ENCODE data around the gene TMEM131. TPM values are rescaled to one million over a fixed set of nuclear protein-coding genes. Genes with fewer than 3 reads are reported as not detected.
A peak's percentile ranks its signal among the peaks of the same experiment; 100 is the strongest.
"Not testable (repeated sequence)": the region's sequence is repeated elsewhere in the genome, so short reads cannot be mapped to it uniquely, and the experiment has no call there.

Gene TMEM131
- total RNA-seq, 4 donors from 2014 or later = 10.3 to 39.2 (median 20.0) TPM

DNA sequence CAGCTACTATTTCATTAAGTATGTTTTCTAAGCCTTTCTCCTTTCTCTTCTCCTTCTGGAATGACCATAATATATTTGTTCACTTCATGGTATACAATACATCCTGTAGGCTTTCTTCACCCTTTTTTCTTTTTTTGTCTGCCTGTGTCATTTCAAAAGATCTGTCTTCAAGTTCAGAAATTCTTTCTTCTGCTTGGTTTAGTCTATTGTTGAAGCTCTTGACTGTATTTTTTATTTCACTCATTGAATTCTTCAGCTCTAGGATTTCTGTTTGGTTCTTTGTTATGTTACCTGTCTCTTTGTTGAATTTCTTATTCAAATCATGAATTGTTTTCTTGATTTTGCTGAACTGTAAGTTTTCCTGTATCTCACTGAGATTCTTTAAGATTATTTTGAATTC, 109.9 kb downstream of the TMEM131 start:
- Histone ChIP-seq H3K9me3 (no peaks in the 10 kb centered on the region), H3K4me3 (no peak overlapping the region), H3K36me3 (peaks cover 0 to 36% of the 10 kb centered on the region in 2 donors), H3K27me3 (no peaks in the 10 kb centered on the region), H3K27ac (no peak overlapping the region), H3K4me1 (no peaks in the 10 kb centered on the region)
- in situ Hi-C loops (cut with MboI; ENCODE audit: low sequenced_read_pairs in 4 of 4) = no loop called here
- TF ChIP-seq POLR2A (IDR thresholded peaks at IDR 0.05) = no peak
- TF ChIP-seq, protein P1, sequence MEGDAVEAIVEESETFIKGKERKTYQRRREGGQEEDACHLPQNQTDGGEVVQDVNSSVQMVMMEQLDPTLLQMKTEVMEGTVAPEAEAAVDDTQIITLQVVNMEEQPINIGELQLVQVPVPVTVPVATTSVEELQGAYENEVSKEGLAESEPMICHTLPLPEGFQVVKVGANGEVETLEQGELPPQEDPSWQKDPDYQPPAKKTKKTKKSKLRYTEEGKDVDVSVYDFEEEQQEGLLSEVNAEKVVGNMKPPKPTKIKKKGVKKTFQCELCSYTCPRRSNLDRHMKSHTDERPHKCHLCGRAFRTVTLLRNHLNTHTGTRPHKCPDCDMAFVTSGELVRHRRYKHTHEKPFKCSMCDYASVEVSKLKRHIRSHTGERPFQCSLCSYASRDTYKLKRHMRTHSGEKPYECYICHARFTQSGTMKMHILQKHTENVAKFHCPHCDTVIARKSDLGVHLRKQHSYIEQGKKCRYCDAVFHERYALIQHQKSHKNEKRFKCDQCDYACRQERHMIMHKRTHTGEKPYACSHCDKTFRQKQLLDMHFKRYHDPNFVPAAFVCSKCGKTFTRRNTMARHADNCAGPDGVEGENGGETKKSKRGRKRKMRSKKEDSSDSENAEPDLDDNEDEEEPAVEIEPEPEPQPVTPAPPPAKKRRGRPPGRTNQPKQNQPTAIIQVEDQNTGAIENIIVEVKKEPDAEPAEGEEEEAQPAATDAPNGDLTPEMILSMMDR (IDR thresholded peaks at IDR 0.05 in 4 of 5, conservative IDR thresholded peaks at IDR 0.05 in 1 of 5) = no peak
- intact Hi-C loops (cut with DNase I; ENCODE audit: low total_unique reads) = no loop called here
- no peak for ATAC-seq
- no peak for DNase-seq

DNA sequence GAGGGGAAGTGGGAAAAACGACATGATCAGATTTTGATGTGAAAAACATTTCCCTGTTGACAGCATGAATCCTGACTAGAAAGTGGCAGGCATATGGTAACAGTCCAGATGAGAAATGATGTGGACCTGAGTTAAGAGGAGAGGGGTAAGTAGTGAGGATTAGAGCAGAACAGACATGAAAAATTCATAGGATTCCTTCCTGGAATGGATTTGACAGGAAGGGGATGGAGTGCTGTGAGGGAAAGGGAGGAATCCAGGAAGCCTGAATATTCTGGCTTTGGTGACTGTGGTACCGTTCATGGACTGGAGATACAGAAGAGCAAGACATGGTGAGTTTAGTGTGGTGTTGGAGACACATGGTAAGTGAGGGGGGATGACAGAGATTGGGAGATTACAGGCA, 115.4 kb downstream of the TMEM131 start:
- Histone ChIP-seq H3K27ac (no peak overlapping the region), H3K36me3 (peaks cover 0 to 9% of the 10 kb centered on the region in 2 donors), H3K27me3 (no peaks in the 10 kb centered on the region), H3K4me3 (no peak overlapping the region), H3K4me1 (peaks cover 0 to 13% of the 10 kb centered on the region in 2 donors), H3K9me3 (no peaks in the 10 kb centered on the region)
- TF ChIP-seq, protein P1 (IDR thresholded peaks at IDR 0.05 in 4 of 5, conservative IDR thresholded peaks at IDR 0.05 in 1 of 5) = no peak
- no peak for TF ChIP-seq POLR2A (IDR thresholded peaks at IDR 0.05)
- intact Hi-C loops (cut with DNase I; ENCODE audit: low total_unique reads) (loop anchor here (1.0 kb wide), 1 partner anchor 8 kb away; no protein-coding TSS in a partner anchor), in situ Hi-C loops (cut with MboI; ENCODE audit: low sequenced_read_pairs in 4 of 4) (no loop called here)
- DNase-seq (no peak), ATAC-seq (no peak)

DNA sequence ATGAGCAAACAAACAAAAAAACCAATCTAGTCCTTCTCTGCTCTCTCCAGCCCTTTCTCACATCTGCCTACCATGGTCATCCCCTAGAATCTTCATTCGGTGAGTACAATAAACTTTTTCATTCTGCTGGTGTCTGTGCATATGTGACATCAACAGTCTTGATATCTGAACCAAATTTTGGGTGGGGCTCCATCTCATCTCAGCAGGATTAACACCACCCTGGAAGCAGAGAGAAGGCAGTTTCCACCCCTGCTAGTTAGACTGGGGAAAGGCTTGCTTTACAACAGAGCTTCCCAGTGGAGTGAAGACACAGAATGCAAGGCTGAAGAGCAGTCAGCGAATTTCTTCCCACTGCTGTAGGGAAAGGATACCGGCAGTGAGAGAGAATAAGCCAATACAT, 116.9 kb downstream of the TMEM131 start:
- no peaks in the 10 kb centered on the region for H3K9me3 ChIP-seq
- no peak for TF ChIP-seq POLR2A (IDR thresholded peaks at IDR 0.05)
- TF ChIP-seq, protein P1 (IDR thresholded peaks at IDR 0.05 in 4 of 5, conservative IDR thresholded peaks at IDR 0.05 in 1 of 5) = no peak
- ATAC-seq (no peak), DNase-seq (no peak)
- no peak overlapping the region for H3K4me3 ChIP-seq
- no peak overlapping the region for H3K27ac ChIP-seq
- intact Hi-C loops (cut with DNase I; ENCODE audit: low total_unique reads) (no loop called here), in situ Hi-C loops (cut with MboI; ENCODE audit: low sequenced_read_pairs in 4 of 4) (no loop called here)
- no peaks in the 10 kb centered on the region for H3K36me3 ChIP-seq
- H3K27me3 ChIP-seq = no peaks in the 10 kb centered on the region
- peaks cover 5 to 14% of the 10 kb centered on the region in 2 donors for H3K4me1 ChIP-seq

DNA sequence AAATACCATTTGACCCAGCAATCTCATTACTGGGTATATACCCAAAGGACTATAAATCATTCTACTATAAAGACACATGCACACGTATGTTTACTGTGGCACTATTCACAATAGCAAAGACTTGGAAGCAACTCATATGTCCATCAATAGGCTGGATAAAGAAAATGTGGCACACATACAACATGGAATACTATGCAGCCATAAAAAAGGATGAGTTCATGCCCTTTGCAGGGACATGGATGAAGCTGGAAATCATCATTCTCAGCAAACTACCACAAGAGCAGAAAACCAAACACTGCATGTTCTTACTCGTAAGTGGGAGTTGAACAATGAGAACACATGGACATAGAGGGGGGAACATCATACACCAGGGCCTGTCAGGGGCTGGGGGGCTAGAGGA, 117.4 kb downstream of the TMEM131 start:
- H3K4me3 ChIP-seq; DNase-seq; intact Hi-C loops (cut with DNase I; ENCODE audit: low total_unique reads); in situ Hi-C loops (cut with MboI; ENCODE audit: low sequenced_read_pairs in 4 of 4); H3K27ac ChIP-seq; H3K27me3 ChIP-seq; ATAC-seq; H3K36me3 ChIP-seq; H3K9me3 ChIP-seq: not testable (repeated sequence)
- H3K4me1 ChIP-seq = peaks cover 6 to 16% of the 10 kb centered on the region in 2 donors

DNA sequence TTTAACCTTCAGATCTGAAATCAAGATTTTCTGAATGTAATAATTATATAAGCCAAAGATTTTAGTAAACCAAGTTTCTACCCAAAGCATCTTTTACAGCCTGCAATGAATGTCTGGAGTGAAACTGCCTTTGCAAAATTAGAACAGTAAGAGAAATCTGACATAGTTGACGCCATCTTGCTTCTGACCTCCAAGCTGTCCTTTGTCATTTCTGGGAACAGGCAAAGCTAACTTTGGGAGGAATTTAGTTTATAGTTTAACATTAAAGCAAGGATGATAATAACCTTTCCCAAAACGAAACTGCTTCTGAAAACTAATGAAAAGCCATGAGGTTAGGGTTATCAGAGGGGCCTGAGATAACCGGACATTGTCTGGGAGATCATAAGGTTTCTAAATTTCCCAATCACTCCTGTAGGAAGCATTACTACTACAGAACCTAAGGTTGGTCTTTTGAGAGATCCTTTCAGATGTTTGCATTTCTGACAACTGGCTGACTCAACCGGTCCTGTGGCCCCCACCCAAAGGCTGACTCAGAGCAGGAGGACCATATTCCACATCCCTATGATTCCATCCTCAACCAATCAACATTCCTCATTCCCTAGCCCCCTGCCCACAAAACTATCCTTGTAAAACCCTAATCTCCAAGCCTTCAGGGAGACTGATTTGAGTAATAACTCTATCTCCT, 124.5 kb downstream of the TMEM131 start:
- in situ Hi-C loops (cut with MboI; ENCODE audit: low sequenced_read_pairs in 4 of 4) (no loop called here), intact Hi-C loops (cut with DNase I; ENCODE audit: low total_unique reads) (loop anchor here (2.0 to 5.0 kb wide), 3 partner anchors 60 to 306 kb away; partner anchors contain the start of gene TMEM131)

More for the DNA sequence above, 124.5 kb downstream of the TMEM131 start:
- DNase-seq = no peak
- TF ChIP-seq, protein P1 (IDR thresholded peaks at IDR 0.05 in 4 of 5, conservative IDR thresholded peaks at IDR 0.05 in 1 of 5) = peak in 1 of 5 experiments; percentile 1
- TF ChIP-seq POLR2A (IDR thresholded peaks at IDR 0.05) = no peak
- Histone ChIP-seq H3K4me1 (peaks cover 58 to 70% of the 10 kb centered on the region in 2 donors), H3K27ac (peak overlapping the region; percentile 88 to 95 (median 92)), H3K36me3 (no peaks in the 10 kb centered on the region), H3K27me3 (no peaks in the 10 kb centered on the region), H3K4me3 (peak overlapping the region in 1 of 4 donors; percentile 31), H3K9me3 (no peaks in the 10 kb centered on the region)
- ATAC-seq = no peak
